Fibroblast of lung (primary cell): Measurements from ENCODE around the gene EXPH5. TPM values are rescaled to one million over a fixed set of nuclear protein-coding genes. Genes with fewer than 3 reads are reported as not detected.
A peak's percentile ranks its signal among the peaks of the same experiment; 100 is the strongest.
"Not testable (repeated sequence)": the region's sequence is repeated elsewhere in the genome, so short reads cannot be mapped to it uniquely, and the experiment has no call there.

Source experiments
- DNase-seq, 2 donors: peaks; one replicate each; pipeline versions ENCODE4 v3.0.0 to v3.0.0-alpha.2; 2010; ENCODE audit warnings: low read depth in 2 of 2
- H2AFZ ChIP-seq: 2 replicates; pipeline ENCODE4 v1.5.1; 2012; ENCODE audit warnings: low read length, control low read depth, inconsistent platforms
- H3K27ac ChIP-seq: 2 replicates; pipeline ENCODE4 v1.5.1; 2011; ENCODE audit warnings: low read length, control low read depth; ENCODE audit not compliant: insufficient read depth
- H3K27me3 ChIP-seq: 2 replicates; pipeline ENCODE4 v1.5.1; 2011; ENCODE audit warnings: mild to moderate bottlenecking, low read length; ENCODE audit not compliant: control insufficient read depth, insufficient read depth
- H3K36me3 ChIP-seq: 2 replicates; pipeline ENCODE4 v1.5.1; 2011; ENCODE audit warnings: low read length; ENCODE audit not compliant: control insufficient read depth, insufficient read depth
- H3K4me1 ChIP-seq: 2 replicates; pipeline ENCODE4 v1.5.1; 2011; ENCODE audit warnings: low read length; ENCODE audit not compliant: control insufficient read depth, insufficient read depth; ENCODE audit errors: extremely low read depth
- H3K4me2 ChIP-seq: 2 replicates; pipeline ENCODE4 v1.5.1; 2011; ENCODE audit warnings: low read length, control low read depth; ENCODE audit not compliant: insufficient read depth; ENCODE audit errors: extremely low read depth
- H3K4me3 ChIP-seq, 4 experiments: fragments of 200-600 bp in 1 of 4; sonication (generic) in 1 of 4; replicated peaks in 1 of 4; 2 replicates each; pipeline ENCODE4 v1.5.1; 2011 to 2016; ENCODE audit warnings: low read length in 4 of 4, low read depth in 3 of 4, mild to moderate bottlenecking in 3 of 4, control low read depth in 2 of 4, inconsistent platforms in 1 of 4, mixed read lengths in 1 of 4; ENCODE audit not compliant: insufficient read depth in 1 of 4; ENCODE audit errors: control extremely low read depth in 1 of 4
- H3K79me2 ChIP-seq: 2 replicates; pipeline ENCODE4 v1.5.1; 2012; ENCODE audit warnings: mild to moderate bottlenecking, low read length, inconsistent platforms; ENCODE audit not compliant: control insufficient read depth, insufficient read depth
- H3K9ac ChIP-seq: 2 replicates; pipeline ENCODE4 v1.5.1; 2011; ENCODE audit warnings: mild to moderate bottlenecking, low read length, control low read depth; ENCODE audit not compliant: insufficient read depth
- H3K9me3 ChIP-seq: 2 replicates; pipeline ENCODE4 v1.5.1; 2012; ENCODE audit warnings: low read depth, low read length; ENCODE audit not compliant: control insufficient read depth, insufficient read depth
- H4K20me1 ChIP-seq: 2 replicates; pipeline ENCODE4 v1.5.1; 2011; ENCODE audit warnings: low read length; ENCODE audit not compliant: control insufficient read depth, insufficient read depth; ENCODE audit errors: extremely low read depth
- CTCF ChIP-seq, 2 donors: IDR thresholded peaks in 1 of 2; conservative IDR thresholded peaks in 1 of 2; 1 replicate in 1 of 2; 2 replicates in 1 of 2; pipeline ENCODE4 v1.5.1; 2011 to 2012; ENCODE audit warnings: low read length in 2 of 2, control low read depth in 1 of 2, inconsistent platforms in 1 of 2, low read depth in 1 of 2, mild to moderate bottlenecking in 1 of 2
- EZH2 ChIP-seq: IDR thresholded peaks from 2 replicates; pipeline ENCODE4 v1.5.1; 2012; ENCODE audit warnings: low read length, control low read depth, mild to moderate bottlenecking; ENCODE audit errors: missing control alignments
- polyA plus RNA-seq, 2 donors: library from polyadenylated mRNA; depleted of rRNA in 1 of 2; stranded (reverse) in 1 of 2; unstranded in 1 of 2; fragments of >200 nt; gene quantifications; 2 replicates each; pipeline ENCODE4 v1.2.1, GENCODE V29; 2011 to 2012; ENCODE audit warnings: missing spikeins in 1 of 2
- total RNA-seq: library from RNA; depleted of rRNA; stranded (reverse); fragments of >200 nt; gene quantifications from 2 replicates; pipeline ENCODE4 v1.2.1, GENCODE V29; 2014

Gene EXPH5
- total and polyA plus RNA-seq, 2 donors (not counting 1 experiment from before 2014, with no cell fraction given) = 2.9 to 11.2 TPM

DNA sequence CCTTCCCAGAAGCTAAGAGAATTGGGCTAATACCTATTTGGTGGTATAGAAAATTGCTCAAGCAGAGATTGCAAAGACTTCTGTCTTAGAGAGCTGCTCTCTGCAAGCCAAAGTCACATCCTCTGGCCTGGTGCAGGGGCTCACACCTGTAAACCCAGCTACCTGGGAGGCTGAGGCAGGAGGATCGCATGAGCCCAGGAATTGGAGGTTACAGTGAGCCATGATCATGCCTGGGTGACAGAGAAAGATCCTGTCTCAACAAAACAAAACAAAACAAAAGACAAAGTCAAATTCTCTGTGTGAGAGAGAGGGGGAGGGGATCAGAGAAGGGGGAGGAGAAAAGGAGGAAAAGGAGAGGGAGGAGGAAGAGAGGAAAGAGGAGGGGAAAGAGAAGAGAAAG, 15.0 kb upstream of the EXPH5 start:
- TF ChIP-seq CTCF (conservative IDR thresholded peaks at IDR 0.05 in 1 of 2, IDR thresholded peaks at IDR 0.05 in 1 of 2; ENCODE audit: low read depth in 1 of 2, low read length in 2 of 2) = no peak
- TF ChIP-seq EZH2 = no peak
- Histone ChIP-seq H3K9ac (no peak overlapping the region), H3K4me3 (no peak overlapping the region), H3K27ac (no peak overlapping the region), H3K36me3 (no peaks in the 10 kb centered on the region), H3K4me1 (no peaks in the 10 kb centered on the region), H3K4me2 (no peak overlapping the region), H3K9me3 (no peaks in the 10 kb centered on the region), H4K20me1 (no peaks in the 10 kb centered on the region), H3K27me3 (no peaks in the 10 kb centered on the region), H2AFZ (no peak overlapping the region), H3K79me2 (no peaks in the 10 kb centered on the region)
- no peak for DNase-seq

GRCh38 chr11:108606495-108607160, 13.1 kb upstream of the EXPH5 start:
- H3K4me1 ChIP-seq = no peaks in the 10 kb centered on the region
- no peaks in the 10 kb centered on the region for H3K27me3 ChIP-seq
- DNase-seq = peak in 1 of 2 donors; percentile 37
- TF ChIP-seq EZH2 (no peak), CTCF (conservative IDR thresholded peaks at IDR 0.05 in 1 of 2, IDR thresholded peaks at IDR 0.05 in 1 of 2; ENCODE audit: low read depth in 1 of 2, low read length in 2 of 2) (no peak)
- H3K9ac ChIP-seq = no peak overlapping the region
- H3K27ac ChIP-seq = no peak overlapping the region
- H3K4me3 ChIP-seq = no peak overlapping the region
- H2AFZ ChIP-seq = no peak overlapping the region
- no peak overlapping the region for H3K4me2 ChIP-seq
- H3K36me3 ChIP-seq = no peaks in the 10 kb centered on the region
- H3K79me2 ChIP-seq = no peaks in the 10 kb centered on the region
- H4K20me1 ChIP-seq = no peaks in the 10 kb centered on the region
- H3K9me3 ChIP-seq = no peaks in the 10 kb centered on the region

GRCh38 chr11:108606070-108606469, 12.5 kb upstream of the EXPH5 start:
- Histone ChIP-seq H2AFZ (no peak overlapping the region), H3K36me3 (no peaks in the 10 kb centered on the region), H3K27me3 (no peaks in the 10 kb centered on the region), H3K79me2 (no peaks in the 10 kb centered on the region), H3K4me2 (no peak overlapping the region), H3K4me3 (no peak overlapping the region), H3K4me1 (no peaks in the 10 kb centered on the region), H3K9ac (no peak overlapping the region), H4K20me1 (no peaks in the 10 kb centered on the region), H3K27ac (no peak overlapping the region), H3K9me3 (no peaks in the 10 kb centered on the region)
- no peak for TF ChIP-seq CTCF (conservative IDR thresholded peaks at IDR 0.05 in 1 of 2, IDR thresholded peaks at IDR 0.05 in 1 of 2; ENCODE audit: low read depth in 1 of 2, low read length in 2 of 2)
- no peak for TF ChIP-seq EZH2
- DNase-seq = no peak

DNA sequence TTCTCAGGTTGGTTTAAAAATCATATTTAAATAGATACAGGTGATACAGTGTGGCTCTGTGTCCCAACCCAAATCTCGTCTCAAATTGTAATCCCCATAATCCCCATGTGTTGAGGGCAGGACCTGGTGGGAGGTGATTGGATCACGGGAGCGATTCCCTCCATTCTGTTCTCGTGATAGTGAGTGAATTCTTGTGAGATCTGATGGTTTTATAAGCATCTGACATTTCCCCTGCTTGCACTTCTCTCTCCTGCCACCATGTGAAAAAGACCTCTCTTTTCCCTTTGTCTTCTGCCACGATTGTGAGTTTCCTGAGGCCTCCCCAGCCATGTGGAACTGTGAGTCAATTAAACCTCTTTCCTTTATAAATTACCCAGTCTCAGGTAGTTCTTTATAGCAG, 9.2 kb upstream of the EXPH5 start:
- not testable (repeated sequence) for H2AFZ ChIP-seq, H3K4me3 ChIP-seq, H4K20me1 ChIP-seq, H3K9me3 ChIP-seq, H3K27ac ChIP-seq, H3K4me2 ChIP-seq, H3K27me3 ChIP-seq, H3K9ac ChIP-seq, H3K4me1 ChIP-seq, H3K36me3 ChIP-seq, H3K79me2 ChIP-seq, DNase-seq
